HG02623 (cell line): ENCODE measurements around the gene GGTA1.
"Not testable (repeated sequence)": the region's sequence is repeated elsewhere in the genome, so short reads cannot be mapped to it uniquely, and the experiment has no call there.

ENCODE experiments used
- ATAC-seq: cut with Tn5 transposase; IDR thresholded peaks from one replicate; pipeline ENCODE4 v1.9.1; 2021; ENCODE audit warnings: moderate library complexity; ENCODE audit not compliant: unreplicated experiment

Gene GGTA1

GRCh38 chr9:121459513-121459912 lies 40.1 kb downstream of the GGTA1 start:
- no peak for ATAC-seq

- not testable (repeated sequence) for ATAC-seq
These were observed 41.2 kb downstream of the GGTA1 start for GRCh38 chr9:121458449-121458848.

- no peak for ATAC-seq
These were observed 44.0 kb downstream of the GGTA1 start for GRCh38 chr9:121455527-121456239.

GRCh38 chr9:121454972-121455371 lies 44.7 kb downstream of the GGTA1 start:
- ATAC-seq = no peak

GRCh38 chr9:121453232-121453892 lies 46.3 kb downstream of the GGTA1 start:
- ATAC-seq = no peak

- no peak for ATAC-seq
These were observed 47.6 kb downstream of the GGTA1 start for GRCh38 chr9:121452085-121452484.

GRCh38 chr9:121451586-121451985 lies 48.1 kb downstream of the GGTA1 start:
- no peak for ATAC-seq

GRCh38 chr9:121450241-121450640 lies 49.4 kb downstream of the GGTA1 start:
- no peak for ATAC-seq

- no peak for ATAC-seq
These were observed 49.9 kb downstream of the GGTA1 start for GRCh38 chr9:121449786-121450185.

GRCh38 chr9:121447321-121447834 lies 52.3 kb downstream of the GGTA1 start:
- no peak for ATAC-seq

GRCh38 chr9:121445986-121446385 lies 53.7 kb downstream of the GGTA1 start:
- no peak for ATAC-seq

GRCh38 chr9:121443981-121444380 lies 55.7 kb downstream of the GGTA1 start:
- ATAC-seq = no peak

GRCh38 chr9:121441165-121441564 lies 58.5 kb downstream of the GGTA1 start:
- no peak for ATAC-seq

- ATAC-seq = no peak
These were observed 59.7 kb downstream of the GGTA1 start for GRCh38 chr9:121439711-121440664.

GRCh38 chr9:121439016-121439415 lies 60.6 kb downstream of the GGTA1 start:
- no peak for ATAC-seq

GRCh38 chr9:121437891-121438290 lies 61.8 kb downstream of the GGTA1 start:
- ATAC-seq = no peak

- ATAC-seq = not testable (repeated sequence)
These were observed 62.6 kb downstream of the GGTA1 start for GRCh38 chr9:121437046-121437445.

GRCh38 chr9:121434969-121435368 lies 64.7 kb downstream of the GGTA1 start:
- no peak for ATAC-seq

GRCh38 chr9:121427899-121428298 lies 71.7 kb downstream of the GGTA1 start:
- no peak for ATAC-seq

GRCh38 chr9:121424024-121424432 lies 75.6 kb downstream of the GGTA1 start:
- no peak for ATAC-seq

- ATAC-seq = no peak
These were observed 87.7 kb downstream of the GGTA1 start for GRCh38 chr9:121411993-121412392.
